ENCODE measurements around the gene CACNA1C.

CACNA1C gene

GRCh38 chr12:2333491-2334195, 280.9 kb downstream of the CACNA1C start:
- DNase-seq (ENCODE audit: insufficient read length, low spot score) (no peak), FAIRE-seq (no peak)

- DNase-seq (ENCODE audit: insufficient read length, low spot score) (no peak), FAIRE-seq (no peak)
Observed at GRCh38 chr12:2334271-2334670, 281.5 kb downstream of the CACNA1C start.

GRCh38 chr12:2334689-2335088, 281.9 kb downstream of the CACNA1C start:
- FAIRE-seq (no peak), DNase-seq (ENCODE audit: insufficient read length, low spot score) (no peak)

- no peak for DNase-seq (ENCODE audit: insufficient read length, low spot score)
- no peak for FAIRE-seq
Observed at GRCh38 chr12:2335109-2335508, 282.3 kb downstream of the CACNA1C start.

GRCh38 chr12:2335513-2335912, 282.7 kb downstream of the CACNA1C start:
- DNase-seq (ENCODE audit: insufficient read length, low spot score) (no peak), FAIRE-seq (no peak)

- no peak for DNase-seq (ENCODE audit: insufficient read length, low spot score)
- no peak for FAIRE-seq
Observed at GRCh38 chr12:2335916-2336315, 283.1 kb downstream of the CACNA1C start.

GRCh38 chr12:2336409-2336829, 283.6 kb downstream of the CACNA1C start:
- peak; percentile 55 for FAIRE-seq

GRCh38 chr12:2337031-2338010, 284.5 kb downstream of the CACNA1C start:
- no peak for DNase-seq (ENCODE audit: insufficient read length, low spot score)
- no peak for FAIRE-seq

More at GRCh38 chr12:2336409-2336829, 283.6 kb downstream of the CACNA1C start:
- DNase-seq (ENCODE audit: insufficient read length, low spot score), result no peak

- no peak for DNase-seq (ENCODE audit: insufficient read length, low spot score)
- FAIRE-seq, result no peak
Observed at GRCh38 chr12:2338381-2338780, 285.6 kb downstream of the CACNA1C start.

- FAIRE-seq, result no peak
- no peak for DNase-seq (ENCODE audit: insufficient read length, low spot score)
Observed at GRCh38 chr12:2338991-2339431, 286.2 kb downstream of the CACNA1C start.

- FAIRE-seq, result no peak
- DNase-seq (ENCODE audit: insufficient read length, low spot score), result no peak
Observed at GRCh38 chr12:2341051-2341751, 288.4 kb downstream of the CACNA1C start.

- FAIRE-seq (no peak), DNase-seq (ENCODE audit: insufficient read length, low spot score) (no peak)
Observed at GRCh38 chr12:2341871-2342270, 289.1 kb downstream of the CACNA1C start.

GRCh38 chr12:2343681-2344080, 290.9 kb downstream of the CACNA1C start:
- no peak for FAIRE-seq
- DNase-seq (ENCODE audit: insufficient read length, low spot score), result no peak

GRCh38 chr12:2344476-2344875, 291.7 kb downstream of the CACNA1C start:
- FAIRE-seq, result no peak
- no peak for DNase-seq (ENCODE audit: insufficient read length, low spot score)

- no peak for DNase-seq (ENCODE audit: insufficient read length, low spot score)
- FAIRE-seq, result no peak
Observed at GRCh38 chr12:2344885-2345284, 292.1 kb downstream of the CACNA1C start.

- FAIRE-seq, result no peak
- no peak for DNase-seq (ENCODE audit: insufficient read length, low spot score)
Observed at GRCh38 chr12:2345902-2346301, 293.1 kb downstream of the CACNA1C start.

- DNase-seq (ENCODE audit: insufficient read length, low spot score) (no peak), FAIRE-seq (no peak)
Observed at GRCh38 chr12:2346416-2346815, 293.6 kb downstream of the CACNA1C start.

GRCh38 chr12:2347137-2347843, 294.5 kb downstream of the CACNA1C start:
- DNase-seq (ENCODE audit: insufficient read length, low spot score) (no peak), FAIRE-seq (no peak)

GRCh38 chr12:2347844-2348481, 295.2 kb downstream of the CACNA1C start:
- no peak for FAIRE-seq
- no peak for DNase-seq (ENCODE audit: insufficient read length, low spot score)

GRCh38 chr12:2348482-2348852, 295.7 kb downstream of the CACNA1C start:
- DNase-seq (ENCODE audit: insufficient read length, low spot score) (no peak), FAIRE-seq (no peak)
